Camera-type eye (tissue), 1 donor: ENCODE results near the gene KRTAP9-9. TPM values are rescaled to one million over a fixed set of nuclear protein-coding genes. Genes with fewer than 3 reads are reported as not detected.

Experiments
- total RNA-seq: library from RNA; depleted of rRNA; stranded (reverse); fragments of >200 nt; gene quantifications from one replicate; pipeline ENCODE4 v1.2.3, GENCODE V29; 2014

Gene KRTAP9-9
- not detected for total RNA-seq

GRCh38 chr17:41255381-41256290, at the start of gene KRTAP9-9:
KRTAP9-9 (plus strand) TSS chr17:41255384.

GRCh38 chr17:41226598-41227095, 28.5 kb upstream of the KRTAP9-9 start, which contains the start of gene KRTAP9-2:
KRTAP9-2 (plus strand) TSS chr17:41226648; CDS start chr17:41226655, 7 bp downstream.

GRCh38 chr17:41232399-41233105, 22.6 kb upstream of the KRTAP9-9 start, which contains the start of gene KRTAP9-3:
KRTAP9-3 (plus strand) TSS chr17:41232449; CDS start chr17:41232502, 53 bp downstream.

GRCh38 chr17:41237949-41238437, 17.2 kb upstream of the KRTAP9-9 start, which contains the start of gene KRTAP9-8:
KRTAP9-8 (plus strand) TSS chr17:41237999; CDS start chr17:41238052, 53 bp downstream.

GRCh38 chr17:41249637-41250240, 5.4 kb upstream of the KRTAP9-9 start, which contains the start of gene KRTAP9-4:
KRTAP9-4 (plus strand) TSS chr17:41249687; CDS start chr17:41249721, 34 bp downstream.

GRCh38 chr17:41265078-41265477, 9.9 kb downstream of the KRTAP9-9 start, which contains the start of gene KRTAP9-6:
KRTAP9-6 (plus strand) TSS chr17:41265378; CDS start chr17:41265378, 0 bp downstream.

GRCh38 chr17:41275648-41276190, 20.5 kb downstream of the KRTAP9-9 start, which contains the start of gene KRTAP9-7:
KRTAP9-7 (plus strand) TSS chr17:41275698; CDS start chr17:41275698, 0 bp downstream.

GRCh38 chr17:41301916-41302901, 47.0 kb downstream of the KRTAP9-9 start, which contains the start of gene KRTAP29-1:
KRTAP29-1 (minus strand) TSS chr17:41302851; CDS start chr17:41302851, 0 bp downstream.

Other genes starting within 250 kb of the KRTAP9-9 start
- not detected for gene KRTAP3-1, start 246.3 kb upstream of the KRTAP9-9 start, total RNA-seq
- not detected for gene KRTAP1-5, start 228.2 kb upstream of the KRTAP9-9 start, total RNA-seq
- gene KRTAP1-4, start 225.2 kb upstream of the KRTAP9-9 start, total RNA-seq, result not detected
- not detected for gene KRTAP1-3, start 220.5 kb upstream of the KRTAP9-9 start, total RNA-seq
- not detected for gene KRTAP1-1, start 213.9 kb upstream of the KRTAP9-9 start, total RNA-seq
- not detected for gene KRTAP2-1, start 208.1 kb upstream of the KRTAP9-9 start, total RNA-seq
- not detected for gene KRTAP2-2, start 200.2 kb upstream of the KRTAP9-9 start, total RNA-seq
- not detected for gene KRTAP2-3, start 195.3 kb upstream of the KRTAP9-9 start, total RNA-seq
- gene KRTAP2-4, start 189.5 kb upstream of the KRTAP9-9 start, total RNA-seq, result not detected
- gene KRTAP4-7, start 171.2 kb upstream of the KRTAP9-9 start, total RNA-seq, result not detected
- gene KRTAP4-8, start 157.2 kb upstream of the KRTAP9-9 start, total RNA-seq, result not detected
- not detected for gene KRTAP4-16, start 153.2 kb upstream of the KRTAP9-9 start, total RNA-seq
- gene KRTAP4-9, start 150.0 kb upstream of the KRTAP9-9 start, total RNA-seq, result not detected
- not detected for gene KRTAP4-11, start 137.0 kb upstream of the KRTAP9-9 start, total RNA-seq
- gene KRTAP4-12, start 131.2 kb upstream of the KRTAP9-9 start, total RNA-seq, result not detected
- gene KRTAP4-6, start 114.8 kb upstream of the KRTAP9-9 start, total RNA-seq, result not detected
- not detected for gene KRTAP4-5, start 105.6 kb upstream of the KRTAP9-9 start, total RNA-seq
- not detected for gene KRTAP4-4, start 94.6 kb upstream of the KRTAP9-9 start, total RNA-seq
- not detected for gene KRTAP4-3, start 87.2 kb upstream of the KRTAP9-9 start, total RNA-seq
- gene KRTAP4-2, start 77.2 kb upstream of the KRTAP9-9 start, total RNA-seq, result not detected
- gene KRTAP4-1, start 70.5 kb upstream of the KRTAP9-9 start, total RNA-seq, result not detected
- not detected for gene KRTAP9-1, start 65.5 kb upstream of the KRTAP9-9 start, total RNA-seq
- not detected for gene KRTAP9-2, start 28.7 kb upstream of the KRTAP9-9 start, total RNA-seq
- not detected for gene KRTAP9-3, start 22.9 kb upstream of the KRTAP9-9 start, total RNA-seq
- gene KRTAP9-8, start 17.4 kb upstream of the KRTAP9-9 start, total RNA-seq, result 0.44 TPM
- gene KRTAP9-4, start 5.7 kb upstream of the KRTAP9-9 start, total RNA-seq, result not detected
- not detected for gene KRTAP9-6, start 10.0 kb downstream of the KRTAP9-9 start, total RNA-seq
- gene KRTAP9-7, start 20.3 kb downstream of the KRTAP9-9 start, total RNA-seq, result not detected
- gene KRTAP29-1, start 47.5 kb downstream of the KRTAP9-9 start, total RNA-seq, result not detected
- gene KRTAP16-1, start 53.9 kb downstream of the KRTAP9-9 start, total RNA-seq, result not detected
- not detected for gene KRTAP17-1, start 60.3 kb downstream of the KRTAP9-9 start, total RNA-seq
- gene KRT33A, start 95.4 kb downstream of the KRTAP9-9 start, total RNA-seq, result not detected
- not detected for gene KRT33B, start 114.4 kb downstream of the KRTAP9-9 start, total RNA-seq
- gene KRT34, start 126.9 kb downstream of the KRTAP9-9 start, total RNA-seq, result not detected
- not detected for gene KRT31, start 142.2 kb downstream of the KRTAP9-9 start, total RNA-seq
- not detected for gene KRT37, start 169.2 kb downstream of the KRTAP9-9 start, total RNA-seq
- not detected for gene KRT38, start 185.6 kb downstream of the KRTAP9-9 start, total RNA-seq
- gene KRT32, start 212.0 kb downstream of the KRTAP9-9 start, total RNA-seq, result not detected
- not detected for gene KRT35, start 225.8 kb downstream of the KRTAP9-9 start, total RNA-seq
- not detected for gene KRT36, start 234.5 kb downstream of the KRTAP9-9 start, total RNA-seq